Panc1 (cell line): ENCODE data around the gene MED31.

Experiments
- CTCF ChIP-seq: fragments of 450-650 bp; IDR thresholded peaks from 2 replicates; pipeline ENCODE4 v1.5.1; 2017; ENCODE audit warnings: mild to moderate bottlenecking
- POLR2AphosphoS5 ChIP-seq: IDR thresholded peaks from 2 replicates; pipeline ENCODE4 v1.6.1; 2012; ENCODE audit warnings: mild to moderate bottlenecking, low read depth, low read length, moderate library complexity
- REST ChIP-seq, 2 experiments: IDR thresholded peaks; 2 replicates each; pipeline ENCODE4 v1.6.1; 2011 to 2012; ENCODE audit warnings: low read depth in 2 of 2, control low read depth in 1 of 2, low read length in 1 of 2, mild to moderate bottlenecking in 1 of 2, moderate library complexity in 1 of 2; ENCODE audit not compliant: insufficient read depth in 1 of 2
- SIN3A ChIP-seq: IDR thresholded peaks from 2 replicates; pipeline ENCODE4 v1.6.1; 2012; ENCODE audit warnings: low read depth, mild to moderate bottlenecking, low read length, moderate library complexity, borderline replicate concordance; ENCODE audit not compliant: insufficient read depth
- TCF7L2 ChIP-seq: IDR thresholded peaks from 2 replicates; pipeline ENCODE4 v1.6.1; 2011; ENCODE audit warnings: mild to moderate bottlenecking, low read depth, low read length, inconsistent platforms

GRCh38 chr17:6641247-6641863, 10.1 kb downstream of the MED31 start:
- TF ChIP-seq POLR2AphosphoS5 (no peak), CTCF (no peak), TCF7L2 (no peak), REST (IDR thresholded peaks at IDR 0.05; ENCODE audit: insufficient read depth in 1 of 2, low read depth in 2 of 2, low read length in 1 of 2) (no peak; a peak in 1 of 4 replicates), SIN3A (0 out of 2 replicates have a peak, but pooled peaks have one; percentile 17)
